Osteocyte (in vitro differentiated cells): ENCODE data around the gene SLC22A3. TPM values are rescaled to one million over a fixed set of nuclear protein-coding genes. Genes with fewer than 3 reads are reported as not detected.

Source experiments
- DNase-seq: peaks from one replicate; pipeline ENCODE4 v3.0.0; 2021; ENCODE audit warnings: mixed read lengths; ENCODE audit not compliant: unreplicated experiment; ENCODE audit errors: extremely low spot score
- H3K27ac Mint-ChIP-seq: one replicate; pipeline ENCODE4 v1.8.0; 2021; ENCODE audit warnings: mild to moderate bottlenecking, mixed read lengths; ENCODE audit not compliant: unreplicated experiment
- H3K27me3 Mint-ChIP-seq: one replicate; pipeline ENCODE4 v1.8.0; 2021; ENCODE audit warnings: mixed read lengths; ENCODE audit not compliant: unreplicated experiment
- H3K36me3 Mint-ChIP-seq: one replicate; pipeline ENCODE4 v1.8.0; 2021; ENCODE audit warnings: mixed read lengths; ENCODE audit not compliant: unreplicated experiment
- H3K4me1 Mint-ChIP-seq: one replicate; pipeline ENCODE4 v1.8.0; 2021; ENCODE audit warnings: mixed read lengths; ENCODE audit not compliant: unreplicated experiment
- H3K4me3 Mint-ChIP-seq: one replicate; pipeline ENCODE4 v1.8.0; 2021; ENCODE audit warnings: mild to moderate bottlenecking, moderate library complexity, mixed read lengths; ENCODE audit not compliant: unreplicated experiment
- H3K9me3 Mint-ChIP-seq: one replicate; pipeline ENCODE4 v1.8.0; 2021; ENCODE audit warnings: mixed read lengths; ENCODE audit not compliant: unreplicated experiment
- total RNA-seq: library from RNA; stranded (reverse); gene quantifications from 2 replicates; pipeline ENCODE4 v1.2.1, GENCODE V29; 2021
- TF ChIP-seq, protein P1 (sequence below): fragments of 200-600 bp; sonication (generic); IDR thresholded peaks from 2 replicates; pipeline ENCODE4 v1.5.0; 2021; ENCODE audit warnings: antibody characterized with exemption, mild to moderate bottlenecking, moderate library complexity

The SLC22A3 gene
- total RNA-seq, 1 donor from 2014 or later = not detected

- Mint-ChIP-seq H3K36me3 (no peaks in the 10 kb centered on the region), H3K27me3 (no peaks in the 10 kb centered on the region), H3K9me3 (no peaks in the 10 kb centered on the region), H3K4me3 (no peak overlapping the region), H3K4me1 (no peaks in the 10 kb centered on the region), H3K27ac (no peak overlapping the region)
- no peak for DNase-seq
- TF ChIP-seq, protein P1, sequence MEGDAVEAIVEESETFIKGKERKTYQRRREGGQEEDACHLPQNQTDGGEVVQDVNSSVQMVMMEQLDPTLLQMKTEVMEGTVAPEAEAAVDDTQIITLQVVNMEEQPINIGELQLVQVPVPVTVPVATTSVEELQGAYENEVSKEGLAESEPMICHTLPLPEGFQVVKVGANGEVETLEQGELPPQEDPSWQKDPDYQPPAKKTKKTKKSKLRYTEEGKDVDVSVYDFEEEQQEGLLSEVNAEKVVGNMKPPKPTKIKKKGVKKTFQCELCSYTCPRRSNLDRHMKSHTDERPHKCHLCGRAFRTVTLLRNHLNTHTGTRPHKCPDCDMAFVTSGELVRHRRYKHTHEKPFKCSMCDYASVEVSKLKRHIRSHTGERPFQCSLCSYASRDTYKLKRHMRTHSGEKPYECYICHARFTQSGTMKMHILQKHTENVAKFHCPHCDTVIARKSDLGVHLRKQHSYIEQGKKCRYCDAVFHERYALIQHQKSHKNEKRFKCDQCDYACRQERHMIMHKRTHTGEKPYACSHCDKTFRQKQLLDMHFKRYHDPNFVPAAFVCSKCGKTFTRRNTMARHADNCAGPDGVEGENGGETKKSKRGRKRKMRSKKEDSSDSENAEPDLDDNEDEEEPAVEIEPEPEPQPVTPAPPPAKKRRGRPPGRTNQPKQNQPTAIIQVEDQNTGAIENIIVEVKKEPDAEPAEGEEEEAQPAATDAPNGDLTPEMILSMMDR = no peak
Observed at GRCh38 chr6:160396292-160396691, 48.1 kb downstream of the SLC22A3 start.

- no peak for DNase-seq
- TF ChIP-seq, protein P1 = no peak
- H3K27me3 Mint-ChIP-seq = peaks cover 4% of the 10 kb centered on the region
- no peaks in the 10 kb centered on the region for H3K36me3 Mint-ChIP-seq
- no peak overlapping the region for H3K27ac Mint-ChIP-seq
- no peak overlapping the region for H3K4me3 Mint-ChIP-seq
- H3K9me3 Mint-ChIP-seq = no peaks in the 10 kb centered on the region
- no peaks in the 10 kb centered on the region for H3K4me1 Mint-ChIP-seq
Observed at GRCh38 chr6:160398674-160399271, 50.6 kb downstream of the SLC22A3 start.

DNA sequence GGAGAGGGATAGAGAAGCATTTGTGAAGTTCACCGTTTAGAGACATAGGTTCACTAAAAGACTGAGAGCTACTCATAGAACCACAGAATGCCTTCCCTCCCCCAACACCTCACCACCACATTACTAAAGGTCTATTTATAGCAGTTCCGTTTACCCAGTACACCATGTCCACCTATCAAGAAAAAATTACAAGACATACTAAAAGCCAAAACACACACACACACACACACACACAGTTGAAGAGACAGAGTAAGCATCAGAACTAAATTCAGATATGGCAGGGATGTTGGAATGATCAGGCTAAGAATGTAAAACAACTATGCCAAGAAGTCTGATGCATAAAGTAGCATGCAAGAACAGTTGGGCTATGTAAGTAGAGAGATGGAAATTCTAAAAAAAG, 52.3 kb downstream of the SLC22A3 start:
- H3K36me3 Mint-ChIP-seq = no peaks in the 10 kb centered on the region
- no peaks in the 10 kb centered on the region for H3K4me1 Mint-ChIP-seq
- H3K27me3 Mint-ChIP-seq = peaks cover 8% of the 10 kb centered on the region
- DNase-seq = no peak
- no peaks in the 10 kb centered on the region for H3K9me3 Mint-ChIP-seq
- TF ChIP-seq, protein P1 = no peak
- H3K4me3 Mint-ChIP-seq = no peak overlapping the region
- no peak overlapping the region for H3K27ac Mint-ChIP-seq

DNA sequence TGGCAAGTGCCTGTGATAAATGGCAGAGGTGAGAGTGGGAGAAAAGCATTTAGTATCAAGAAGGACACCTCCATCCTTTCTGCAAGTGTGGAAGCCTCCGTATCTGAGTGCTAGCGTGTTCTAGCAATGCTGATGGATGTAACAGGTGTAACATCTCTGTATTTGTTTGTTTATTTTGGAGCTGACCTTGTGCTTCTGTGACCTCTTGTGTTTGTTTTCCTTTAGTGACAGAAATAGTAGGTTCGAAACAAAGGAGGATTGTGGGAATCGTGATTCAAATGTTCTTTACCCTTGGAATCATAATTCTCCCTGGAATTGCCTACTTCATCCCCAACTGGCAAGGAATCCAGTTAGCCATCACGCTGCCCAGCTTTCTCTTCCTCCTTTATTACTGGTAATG, 60.4 kb downstream of the SLC22A3 start:
- no peaks in the 10 kb centered on the region for H3K36me3 Mint-ChIP-seq
- TF ChIP-seq, protein P1 = no peak
- no peak overlapping the region for H3K4me3 Mint-ChIP-seq
- H3K9me3 Mint-ChIP-seq = no peaks in the 10 kb centered on the region
- DNase-seq = no peak
- peaks cover 12% of the 10 kb centered on the region for H3K27me3 Mint-ChIP-seq
- no peak overlapping the region for H3K27ac Mint-ChIP-seq
- H3K4me1 Mint-ChIP-seq = no peaks in the 10 kb centered on the region

DNA sequence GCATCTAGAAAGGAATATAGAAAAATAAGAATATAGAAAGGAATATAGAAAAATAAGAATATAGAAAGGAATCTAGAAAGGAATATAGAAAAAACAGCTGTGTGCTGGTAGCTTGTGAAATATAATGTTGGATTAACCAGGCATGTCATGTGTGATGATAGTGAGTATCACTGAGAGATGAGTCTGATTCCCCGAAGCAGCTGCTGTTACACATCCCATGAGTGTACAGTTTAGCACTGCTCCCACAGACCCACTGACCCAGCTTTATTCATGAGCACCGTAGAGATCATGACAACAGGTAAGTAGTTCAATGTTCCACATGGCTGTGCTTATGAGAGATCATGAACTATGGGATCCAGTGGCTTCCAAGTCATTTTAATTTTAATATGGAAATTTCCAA, 64.8 kb downstream of the SLC22A3 start:
- Mint-ChIP-seq H3K4me1 (no peaks in the 10 kb centered on the region), H3K4me3 (no peak overlapping the region), H3K9me3 (no peaks in the 10 kb centered on the region), H3K27me3 (no peaks in the 10 kb centered on the region), H3K36me3 (no peaks in the 10 kb centered on the region), H3K27ac (no peak overlapping the region)
- DNase-seq = no peak
- TF ChIP-seq, protein P1 = no peak
